Progenitor cell of endocrine pancreas (in vitro differentiated cells): ENCODE results near the gene YIPF6. TPM values are rescaled to one million over a fixed set of nuclear protein-coding genes. Genes with fewer than 3 reads are reported as not detected.
"Not testable (repeated sequence)": the region's sequence is repeated elsewhere in the genome, so short reads cannot be mapped to it uniquely, and the experiment has no call there.

Experiments used
- DNase-seq: peaks from one replicate; pipeline ENCODE4 v3.0.0; 2021; ENCODE audit warnings: low spot score; ENCODE audit not compliant: unreplicated experiment
- H3K27ac Mint-ChIP-seq: 2 replicates; pipeline ENCODE4 v1.8.0; 2021; ENCODE audit warnings: mild to moderate bottlenecking, moderate library complexity, mixed read lengths
- H3K27me3 Mint-ChIP-seq: 2 replicates; pipeline ENCODE4 v1.8.0; 2021; ENCODE audit warnings: mixed read lengths
- H3K36me3 Mint-ChIP-seq: 2 replicates; pipeline ENCODE4 v1.8.0; 2022; ENCODE audit warnings: mixed read lengths; ENCODE audit not compliant: insufficient read depth
- H3K4me1 Mint-ChIP-seq: 2 replicates; pipeline ENCODE4 v1.8.0; 2021; ENCODE audit warnings: low read depth, mixed read lengths
- H3K4me3 Mint-ChIP-seq: 2 replicates; pipeline ENCODE4 v1.8.0; 2021; ENCODE audit warnings: low read depth, mild to moderate bottlenecking, moderate library complexity, mixed read lengths
- H3K9me3 Mint-ChIP-seq: 2 replicates; pipeline ENCODE4 v1.8.0; 2021; ENCODE audit warnings: low read depth, mixed read lengths
- total RNA-seq: library from RNA; stranded (reverse); gene quantifications from 2 replicates; pipeline ENCODE4 v1.2.1, GENCODE V29; 2021
- TF ChIP-seq, protein P1 (sequence below): fragments of 200-600 bp; sonication (generic); IDR thresholded peaks from one replicate; pipeline ENCODE4 v1.5.0; 2021; ENCODE audit warnings: antibody characterized with exemption, mild to moderate bottlenecking; ENCODE audit not compliant: unreplicated experiment

The YIPF6 gene
- total RNA-seq, 1 donor from 2014 or later: 47.2 TPM

DNA sequence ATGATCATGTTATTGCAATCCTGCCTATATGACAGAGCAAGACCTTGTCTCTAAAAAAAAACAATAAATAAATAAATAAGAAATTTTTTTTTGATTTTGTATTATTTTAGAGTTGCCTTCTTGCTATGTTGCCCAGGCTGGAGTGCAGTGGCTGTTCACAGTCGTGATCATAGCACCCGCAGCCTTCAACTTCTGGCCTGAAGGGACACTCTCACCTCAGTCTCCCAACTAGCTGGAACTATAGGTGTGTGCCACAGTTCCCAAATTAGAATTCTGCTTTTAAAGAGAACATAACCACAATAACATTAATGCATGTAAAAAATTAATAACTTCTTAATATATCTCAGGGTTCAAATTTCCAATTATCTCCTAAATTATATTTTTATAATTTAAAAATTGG is 7.8 kb downstream of the YIPF6 start:
- H3K27ac Mint-ChIP-seq: no peak overlapping the region
- peaks cover 6% of the 10 kb centered on the region for H3K36me3 Mint-ChIP-seq
- H3K9me3 Mint-ChIP-seq: peaks cover 10% of the 10 kb centered on the region
- TF ChIP-seq, protein P1, sequence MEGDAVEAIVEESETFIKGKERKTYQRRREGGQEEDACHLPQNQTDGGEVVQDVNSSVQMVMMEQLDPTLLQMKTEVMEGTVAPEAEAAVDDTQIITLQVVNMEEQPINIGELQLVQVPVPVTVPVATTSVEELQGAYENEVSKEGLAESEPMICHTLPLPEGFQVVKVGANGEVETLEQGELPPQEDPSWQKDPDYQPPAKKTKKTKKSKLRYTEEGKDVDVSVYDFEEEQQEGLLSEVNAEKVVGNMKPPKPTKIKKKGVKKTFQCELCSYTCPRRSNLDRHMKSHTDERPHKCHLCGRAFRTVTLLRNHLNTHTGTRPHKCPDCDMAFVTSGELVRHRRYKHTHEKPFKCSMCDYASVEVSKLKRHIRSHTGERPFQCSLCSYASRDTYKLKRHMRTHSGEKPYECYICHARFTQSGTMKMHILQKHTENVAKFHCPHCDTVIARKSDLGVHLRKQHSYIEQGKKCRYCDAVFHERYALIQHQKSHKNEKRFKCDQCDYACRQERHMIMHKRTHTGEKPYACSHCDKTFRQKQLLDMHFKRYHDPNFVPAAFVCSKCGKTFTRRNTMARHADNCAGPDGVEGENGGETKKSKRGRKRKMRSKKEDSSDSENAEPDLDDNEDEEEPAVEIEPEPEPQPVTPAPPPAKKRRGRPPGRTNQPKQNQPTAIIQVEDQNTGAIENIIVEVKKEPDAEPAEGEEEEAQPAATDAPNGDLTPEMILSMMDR: no peak
- no peaks in the 10 kb centered on the region for H3K27me3 Mint-ChIP-seq
- no peak for DNase-seq
- no peaks in the 10 kb centered on the region for H3K4me1 Mint-ChIP-seq
- no peak overlapping the region for H3K4me3 Mint-ChIP-seq

GRCh38 chrX:68508799-68509198 is 9.9 kb downstream of the YIPF6 start:
- no peaks in the 10 kb centered on the region for H3K4me1 Mint-ChIP-seq
- H3K4me3 Mint-ChIP-seq: no peak overlapping the region
- peaks cover 5% of the 10 kb centered on the region for H3K36me3 Mint-ChIP-seq
- TF ChIP-seq, protein P1: no peak
- peaks cover 7% of the 10 kb centered on the region for H3K9me3 Mint-ChIP-seq
- no peaks in the 10 kb centered on the region for H3K27me3 Mint-ChIP-seq
- no peak for DNase-seq
- H3K27ac Mint-ChIP-seq: no peak overlapping the region

DNA sequence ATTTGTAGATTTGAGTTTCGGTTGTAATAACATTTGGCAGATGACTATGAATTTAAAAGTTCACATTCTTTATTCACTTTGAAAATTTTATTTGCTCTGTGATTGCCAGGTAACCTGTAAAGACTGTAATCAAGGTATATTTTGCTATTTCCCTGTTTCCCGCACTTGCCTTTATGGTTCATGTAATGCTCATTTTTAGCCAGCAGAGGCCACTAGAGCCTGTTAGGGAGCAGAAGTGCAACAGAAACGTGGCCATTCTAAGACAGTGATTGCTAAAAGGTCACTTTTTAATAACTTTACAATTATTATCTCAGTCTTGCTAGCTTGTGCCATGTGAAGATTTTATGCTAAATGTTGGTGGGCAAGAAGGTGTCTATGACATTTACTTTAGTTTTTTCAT is 12.4 kb downstream of the YIPF6 start:
- no peak overlapping the region for H3K27ac Mint-ChIP-seq
- no peaks in the 10 kb centered on the region for H3K27me3 Mint-ChIP-seq
- H3K9me3 Mint-ChIP-seq: peaks cover 3% of the 10 kb centered on the region
- peaks cover 5% of the 10 kb centered on the region for H3K36me3 Mint-ChIP-seq
- TF ChIP-seq, protein P1: peak; percentile 70
- H3K4me1 Mint-ChIP-seq: no peaks in the 10 kb centered on the region
- no peak overlapping the region for H3K4me3 Mint-ChIP-seq
- DNase-seq: no peak

DNA sequence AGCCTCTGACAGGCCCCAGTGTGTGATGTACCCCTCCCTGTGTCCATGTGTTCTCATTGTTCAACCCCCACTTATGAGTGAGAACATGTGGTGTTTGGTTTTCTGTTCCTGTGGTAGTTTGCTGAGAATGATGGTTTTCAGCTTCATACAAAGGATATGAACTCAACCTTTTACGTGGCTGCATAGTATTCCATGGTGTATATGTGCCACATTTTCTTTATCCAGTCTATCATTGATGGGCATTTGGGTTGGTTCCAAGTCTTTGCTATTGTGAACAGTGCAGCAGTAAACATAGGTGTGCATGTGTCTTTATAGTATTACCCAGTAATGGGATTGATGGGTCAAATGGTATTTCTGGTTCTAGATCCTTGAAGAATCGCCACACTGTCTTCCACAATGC is 25.8 kb downstream of the YIPF6 start:
- not testable (repeated sequence) for H3K27me3 Mint-ChIP-seq, H3K27ac Mint-ChIP-seq, DNase-seq, H3K4me1 Mint-ChIP-seq, H3K4me3 Mint-ChIP-seq
- H3K9me3 Mint-ChIP-seq: peaks cover 35% of the 10 kb centered on the region
- peaks cover 45% of the 10 kb centered on the region for H3K36me3 Mint-ChIP-seq

- H3K27ac Mint-ChIP-seq: no peak overlapping the region
- no peak for DNase-seq
- peaks cover 4% of the 10 kb centered on the region for H3K9me3 Mint-ChIP-seq
- H3K27me3 Mint-ChIP-seq: no peaks in the 10 kb centered on the region
- H3K4me3 Mint-ChIP-seq: no peak overlapping the region
- TF ChIP-seq, protein P1: no peak
- peaks cover 7% of the 10 kb centered on the region for H3K4me1 Mint-ChIP-seq
- H3K36me3 Mint-ChIP-seq: peaks cover 8% of the 10 kb centered on the region
Observed at GRCh38 chrX:68532831-68533533, 34.1 kb downstream of the YIPF6 start.

DNA sequence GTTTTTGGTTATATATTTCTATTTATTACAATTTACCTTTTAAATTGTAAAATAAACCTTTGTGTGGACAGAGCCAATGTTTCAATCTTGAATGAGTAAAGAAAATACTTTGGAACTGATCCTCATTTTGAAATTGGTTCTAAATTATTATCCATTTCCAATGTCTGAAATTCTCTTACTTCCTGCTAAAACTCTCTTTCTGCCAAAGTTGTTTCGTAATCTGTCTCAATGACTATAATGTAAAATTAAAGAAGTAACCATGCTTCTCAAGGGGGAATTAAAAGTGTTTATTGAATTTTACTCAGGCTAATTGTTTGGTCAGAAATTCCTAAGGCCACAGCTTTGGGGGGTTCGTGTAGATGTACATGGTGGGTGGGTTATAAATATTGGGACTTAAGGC is 34.8 kb downstream of the YIPF6 start:
- DNase-seq: no peak

More for the DNA sequence above, 34.8 kb downstream of the YIPF6 start:
- peaks cover 7% of the 10 kb centered on the region for H3K9me3 Mint-ChIP-seq
- H3K4me1 Mint-ChIP-seq: peaks cover 7% of the 10 kb centered on the region
- H3K27me3 Mint-ChIP-seq: no peaks in the 10 kb centered on the region
- no peak overlapping the region for H3K4me3 Mint-ChIP-seq
- TF ChIP-seq, protein P1: no peak
- no peak overlapping the region for H3K27ac Mint-ChIP-seq
- H3K36me3 Mint-ChIP-seq: peaks cover 8% of the 10 kb centered on the region
